ENCODE results near the gene TRAPPC14. TPM values are rescaled to one million over a fixed set of nuclear protein-coding genes. Genes with fewer than 3 reads are reported as not detected.

Gene TRAPPC14
- total and polyA plus RNA-seq, 2 of the 13 experiments (the other 11 are each of a cell fraction or from before 2014, with no cell fraction given), result 4.7 to 9.6 TPM

DNA sequence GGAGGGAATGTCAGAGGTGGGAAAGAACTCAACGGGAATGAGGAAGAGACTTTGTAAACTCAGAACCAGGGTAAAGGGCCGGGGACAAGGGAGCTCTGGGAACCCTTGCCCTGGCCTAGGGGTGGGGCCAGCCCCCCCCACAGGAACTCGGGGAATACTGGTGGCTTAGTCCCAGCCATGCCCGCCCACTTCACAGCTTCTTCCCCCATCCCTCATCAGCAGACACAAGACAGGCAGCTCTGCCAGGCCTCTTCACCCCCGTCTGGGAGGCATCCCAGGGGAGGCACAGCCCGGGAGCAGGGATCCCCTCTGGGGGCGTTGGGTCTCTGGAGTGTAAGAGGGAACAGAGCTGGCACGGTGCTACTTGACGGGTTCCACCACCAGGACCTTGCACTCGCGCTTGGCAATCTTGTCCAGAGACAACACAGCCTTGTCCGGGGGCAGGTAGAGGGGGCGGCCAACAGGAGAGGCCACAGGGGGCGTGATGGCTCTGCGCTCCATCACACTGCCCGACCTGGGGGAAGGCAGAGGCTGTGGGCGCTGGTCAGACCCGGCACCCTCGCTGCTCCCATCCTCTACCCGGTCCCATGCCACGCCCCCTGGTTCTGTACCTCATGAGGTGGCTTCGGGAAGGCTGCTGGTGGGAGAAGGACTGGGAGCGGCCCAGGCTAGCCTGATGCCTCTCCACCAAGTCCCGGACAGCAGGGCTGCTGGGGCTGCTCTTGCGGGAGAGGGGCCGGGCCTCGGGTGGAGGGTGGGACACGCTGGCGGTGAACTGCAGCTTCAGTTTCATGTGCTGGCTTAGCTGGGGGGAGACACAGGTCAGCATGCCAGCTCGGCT lies 3.7 kb downstream of the TRAPPC14 start (continued):
- TF ChIP-seq KLF11 (CRISPR knock-in tag; IDR thresholded peaks at IDR 0.05) (no peak), NR2C2 (CRISPR knock-in tag; IDR thresholded peaks at IDR 0.05; ENCODE audit: borderline replicate concordance) (no peak), ZNF232 (CRISPR knock-in tag; IDR thresholded peaks at IDR 0.05; ENCODE audit: borderline replicate concordance) (no peak), PHF21A (CRISPR knock-in tag; IDR thresholded peaks at IDR 0.05) (no peak), HOXA9 (CRISPR knock-in tag; IDR thresholded peaks at IDR 0.05; ENCODE audit: borderline replicate concordance) (no peak), ASH2L (IDR thresholded peaks at IDR 0.05; ENCODE audit: insufficient read length, low read depth, low read length) (no peak), ZNF20 (CRISPR knock-in tag; IDR thresholded peaks at IDR 0.05) (no peak), HNRNPLL (IDR thresholded peaks at IDR 0.05; ENCODE audit: low read depth, low read length, poor library complexity, severe bottlenecking) (peak; percentile 3), RBFOX2 (IDR thresholded peaks at IDR 0.05; ENCODE audit: low read depth, low read length) (peak; percentile 71), HNRNPL (IDR thresholded peaks at IDR 0.05; ENCODE audit: low read depth, low read length) (0 out of 2 replicates have a peak, but pooled peaks have one; percentile 37), ZNF616 (CRISPR knock-in tag; IDR thresholded peaks at IDR 0.05; ENCODE audit: low read depth) (no peak)
- TF ChIP-seq, protein P1, sequence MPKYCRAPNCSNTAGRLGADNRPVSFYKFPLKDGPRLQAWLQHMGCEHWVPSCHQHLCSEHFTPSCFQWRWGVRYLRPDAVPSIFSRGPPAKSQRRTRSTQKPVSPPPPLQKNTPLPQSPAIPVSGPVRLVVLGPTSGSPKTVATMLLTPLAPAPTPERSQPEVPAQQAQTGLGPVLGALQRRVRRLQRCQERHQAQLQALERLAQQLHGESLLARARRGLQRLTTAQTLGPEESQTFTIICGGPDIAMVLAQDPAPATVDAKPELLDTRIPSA (CRISPR knock-in tag; IDR thresholded peaks at IDR 0.05; ENCODE audit: borderline replicate concordance), result no peak

All from HepG2 (cell line).